GM21528 (cell line): ENCODE measurements around the gene SPTBN5.

Source experiments
- ATAC-seq: cut with Tn5 transposase; IDR thresholded peaks from one replicate; pipeline ENCODE4 v1.9.1; 2021; ENCODE audit warnings: mild to moderate bottlenecking, moderate library complexity; ENCODE audit not compliant: unreplicated experiment, low FRiP score

Gene SPTBN5

DNA sequence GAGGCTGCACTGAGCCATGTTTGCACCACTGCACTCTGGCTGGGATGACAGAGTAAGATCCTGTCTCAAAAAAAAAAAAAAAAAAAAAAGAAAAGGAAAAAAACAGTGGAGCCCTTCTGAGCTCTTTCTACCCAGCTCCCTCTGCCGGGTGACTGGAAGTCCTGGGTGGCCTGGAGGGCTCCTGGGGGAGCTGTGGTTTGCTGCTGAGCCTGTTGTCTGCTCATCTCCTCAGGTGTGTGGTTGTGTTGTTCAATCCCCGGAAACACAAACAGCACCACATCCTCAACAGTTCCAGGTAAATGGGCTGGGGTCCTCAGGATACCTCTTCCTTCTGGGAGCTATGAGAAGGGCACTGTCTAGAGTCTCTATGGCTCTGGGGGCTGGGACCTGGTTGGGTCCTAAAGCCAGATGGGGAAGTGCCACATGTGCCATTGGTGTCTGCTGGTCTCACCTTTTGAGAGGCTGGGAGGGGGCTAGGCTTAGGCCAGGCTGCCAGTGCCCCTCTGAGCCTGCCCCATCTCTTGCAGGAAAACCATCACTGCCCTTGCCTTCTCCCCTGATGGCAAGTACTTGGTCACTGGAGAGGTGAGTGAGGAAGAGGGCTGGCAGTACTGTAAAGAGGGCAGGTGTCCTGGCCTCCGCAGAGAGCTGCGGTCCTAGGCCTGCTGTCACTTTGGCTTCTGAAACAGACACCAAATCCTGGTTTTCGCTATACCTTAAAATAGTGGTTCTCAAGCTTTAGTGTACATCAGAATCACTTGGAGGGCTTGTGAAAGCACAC, 83.0 kb downstream of the SPTBN5 start:
- ATAC-seq, result no peak

DNA sequence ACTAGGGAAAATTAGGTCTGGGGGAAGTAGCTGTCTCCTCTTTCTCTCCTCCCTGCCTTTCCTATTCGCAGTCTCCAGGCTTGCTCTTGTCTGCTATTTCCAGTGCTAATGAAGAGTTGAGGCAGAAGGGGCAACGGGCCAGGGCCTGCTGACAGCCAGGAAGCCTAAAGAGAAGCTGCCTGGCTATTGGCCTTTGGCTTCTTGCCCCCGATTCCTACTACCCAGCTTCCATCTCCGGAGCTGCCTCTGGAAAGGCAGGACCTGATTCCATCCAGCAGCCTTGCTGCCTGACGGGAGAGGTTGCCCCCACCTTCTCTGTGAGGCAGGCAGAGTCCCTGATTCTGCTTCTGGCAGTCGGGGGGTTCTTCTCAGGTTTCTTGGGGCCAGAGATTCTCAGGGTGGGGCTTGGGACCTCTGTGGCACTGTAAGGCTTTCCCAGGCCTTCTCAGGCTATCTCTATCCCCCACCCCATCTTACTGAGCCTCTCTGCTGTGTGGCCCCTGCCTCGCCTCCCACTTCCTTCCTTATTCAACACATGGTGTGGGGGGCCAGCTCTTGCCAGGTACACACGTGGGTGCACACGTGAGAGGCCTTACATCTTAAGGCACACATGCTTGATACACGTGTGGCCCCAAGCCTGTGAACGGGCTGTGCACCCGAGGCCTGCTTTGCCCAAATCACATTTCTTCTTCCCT, 84.2 kb downstream of the SPTBN5 start:
- ATAC-seq, result no peak

DNA sequence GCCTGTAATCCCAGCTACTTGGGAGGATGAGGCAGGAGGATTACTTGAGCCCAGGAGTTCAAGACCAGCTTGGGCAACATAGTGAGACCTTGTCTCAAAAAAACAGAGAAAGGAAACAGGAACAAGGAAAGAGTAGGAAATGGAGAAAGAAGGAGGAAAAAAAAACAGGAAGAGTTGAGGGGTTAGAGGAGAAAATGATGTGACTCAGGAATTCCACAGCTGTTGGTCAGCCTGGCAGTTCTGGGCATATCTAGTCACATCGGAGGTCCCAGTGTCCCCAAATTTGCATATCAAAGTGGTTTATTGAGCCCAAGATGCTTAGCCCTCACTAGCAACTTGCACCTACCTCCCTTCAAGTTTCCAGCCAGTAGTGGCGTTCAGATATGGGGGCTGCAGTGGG, 84.7 kb downstream of the SPTBN5 start:
- ATAC-seq, result no peak

DNA sequence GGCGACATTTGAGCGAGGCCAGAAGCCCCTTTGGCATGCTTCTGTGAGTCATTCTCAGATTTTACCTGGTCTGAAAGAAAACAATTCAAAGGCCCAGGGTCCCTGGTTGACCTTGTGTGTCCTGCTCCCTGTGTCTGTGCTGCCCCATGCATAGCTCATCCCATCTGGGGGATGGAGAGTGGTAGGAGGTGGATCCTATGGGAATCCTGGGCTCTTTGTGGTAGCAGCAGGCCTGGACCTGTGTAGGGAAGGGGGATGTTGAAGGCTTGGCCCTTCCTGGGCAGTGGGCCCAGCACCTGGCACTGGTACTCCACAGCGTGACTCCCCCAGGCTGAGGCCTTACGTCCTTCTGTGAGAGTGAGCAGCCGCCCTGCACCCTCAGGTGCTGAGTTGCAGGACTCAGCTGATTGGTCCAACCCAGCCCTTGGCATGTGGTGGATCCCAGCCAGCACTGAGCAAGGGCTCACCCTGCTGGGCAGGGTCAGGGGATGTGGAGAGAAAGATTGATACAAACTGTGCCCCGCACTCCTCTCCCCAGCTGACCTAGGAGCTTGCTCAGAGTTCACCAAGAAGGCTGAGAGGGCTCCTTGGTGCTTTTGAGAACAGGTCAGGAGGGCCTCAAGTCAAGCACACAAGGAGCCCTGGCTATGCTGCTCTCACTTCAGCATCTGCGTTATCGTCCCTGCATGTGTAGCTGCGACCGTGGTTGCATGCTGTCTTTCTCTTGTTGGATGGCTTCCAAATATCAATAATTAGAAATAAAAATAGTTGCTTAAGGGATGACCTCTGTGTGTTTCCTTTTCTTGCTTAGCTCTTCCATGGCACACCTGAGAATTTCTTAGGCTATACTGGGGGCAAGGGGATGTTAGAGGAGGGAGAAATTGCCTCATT, 87.3 kb downstream of the SPTBN5 start:
- no peak for ATAC-seq

GRCh38 chr15:41805711-41806110, 88.1 kb downstream of the SPTBN5 start:
- no peak for ATAC-seq

GRCh38 chr15:41804916-41805666, 88.8 kb downstream of the SPTBN5 start:
- no peak for ATAC-seq

GRCh38 chr15:41804361-41804760, 89.5 kb downstream of the SPTBN5 start:
- no peak for ATAC-seq

DNA sequence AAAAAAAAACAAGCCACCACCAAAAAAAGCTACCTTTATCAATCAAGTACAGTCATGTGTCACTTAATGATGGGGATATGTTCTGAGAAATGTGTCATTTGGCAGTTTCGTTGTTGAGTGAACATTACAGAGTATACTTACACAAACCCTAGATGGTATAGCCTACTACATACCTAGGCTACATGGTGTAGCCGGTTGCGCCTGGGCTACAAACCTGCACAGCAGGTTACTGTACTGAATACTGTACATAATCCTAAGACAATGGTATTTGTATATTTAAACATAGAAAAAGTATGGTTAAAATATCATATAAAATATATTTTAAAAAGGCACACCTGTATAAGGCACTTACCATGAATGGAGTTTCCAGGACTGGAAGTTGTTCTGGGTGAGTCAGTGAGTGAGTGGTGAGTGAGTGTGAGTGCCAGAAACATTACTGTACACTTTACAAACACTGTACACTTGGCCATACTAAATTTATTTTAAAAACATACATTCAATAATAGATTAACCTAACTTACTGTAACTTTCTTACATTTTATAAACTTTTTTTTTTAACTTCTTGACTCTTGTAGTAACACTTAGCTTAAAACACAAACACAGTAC, 91.9 kb downstream of the SPTBN5 start:
- no peak for ATAC-seq

GRCh38 chr15:41801185-41801584, 92.7 kb downstream of the SPTBN5 start:
- no peak for ATAC-seq

DNA sequence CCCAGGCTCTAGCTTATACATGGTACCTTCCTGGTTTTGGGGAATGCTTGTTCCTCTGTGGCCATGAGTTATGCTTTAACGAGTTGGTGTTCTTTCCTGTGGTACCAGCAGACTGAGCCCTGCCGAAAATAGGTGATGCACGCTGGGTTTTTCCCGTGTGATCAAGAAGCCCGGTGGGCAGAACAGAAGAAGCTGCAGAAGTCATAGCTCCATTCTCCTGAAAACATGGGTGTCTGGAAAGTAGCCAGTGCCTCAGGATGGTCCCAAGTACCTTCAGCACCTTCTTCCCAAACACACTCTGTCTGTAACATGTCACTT, 94.4 kb downstream of the SPTBN5 start:
- ATAC-seq, result no peak

- no peak for ATAC-seq
Observed at GRCh38 chr15:41798607-41799487, 95.0 kb downstream of the SPTBN5 start.
